Vagina (tissue), 2 donors: ENCODE measurements around the gene TENT5A. TPM values are rescaled to one million over a fixed set of nuclear protein-coding genes. Genes with fewer than 3 reads are reported as not detected.

ENCODE experiments used
- DNase-seq, 2 donors: peaks; one replicate each; pipeline ENCODE4 v3.0.0-alpha.2; 2017; ENCODE audit errors: extremely low spot score in 2 of 2
- H3K27ac ChIP-seq: fragments of 200-600 bp; sonication (generic); one replicate; pipeline ENCODE4 v1.5.1; 2019
- H3K27me3 ChIP-seq: fragments of 200-600 bp; sonication (generic); one replicate; pipeline ENCODE4 v1.5.1; 2019
- H3K36me3 ChIP-seq, 2 donors: fragments of 200-600 bp; sonication (generic); one replicate each; pipeline ENCODE4 v1.5.1; 2017 to 2019
- H3K4me1 ChIP-seq: fragments of 200-600 bp; sonication (generic); one replicate; pipeline ENCODE4 v1.5.1; 2019
- H3K4me3 ChIP-seq, 2 donors: fragments of 200-600 bp; sonication (generic); 1 replicate in 1 of 2; 2 replicates in 1 of 2; pipeline ENCODE4 v1.5.1; 2016 to 2019
- H3K9me3 ChIP-seq: fragments of 200-600 bp; sonication (generic); one replicate; pipeline ENCODE4 v1.5.1; 2019
- POLR2A ChIP-seq, 2 donors: fragments of 450-650 bp; IDR thresholded peaks; one replicate each; pipeline ENCODE4 v1.6.1; 2017; ENCODE audit warnings: antibody characterized with exemption in 2 of 2, mild to moderate bottlenecking in 2 of 2, moderate library complexity in 2 of 2
- POLR2AphosphoS5 ChIP-seq, 2 donors: sonication (generic); formaldehyde crosslinking; IDR thresholded peaks; one replicate each; pipeline ENCODE4 v1.9.0; 2017; ENCODE audit warnings: antibody characterized with exemption in 2 of 2, mild to moderate bottlenecking in 2 of 2, low read depth in 1 of 2; ENCODE audit not compliant: insufficient read depth in 1 of 2
- intact Hi-C: fragments of 100-400 bp; cut with DNase I; formaldehyde crosslinking; loops from one replicate; pipeline ENCODE4 v1.15.1; 2023
- total RNA-seq: library from RNA; depleted of rRNA; stranded (reverse); fragments of >200 nt; gene quantifications from one replicate; pipeline ENCODE4 v1.2.3, GENCODE V29; 2016
- TF ChIP-seq, protein P1 (sequence below), 3 experiments: fragments of 450-650 bp in 2 of 3; fragments of 200-600 bp in 1 of 3; sonication (generic) in 1 of 3; IDR thresholded peaks; one replicate each; pipeline ENCODE4 v1.5.1; 2017 to 2019; ENCODE audit warnings: antibody characterized with exemption in 3 of 3, mild to moderate bottlenecking in 2 of 3, moderate library complexity in 2 of 3

Gene TENT5A
- total RNA-seq: 20.6 TPM

DNA sequence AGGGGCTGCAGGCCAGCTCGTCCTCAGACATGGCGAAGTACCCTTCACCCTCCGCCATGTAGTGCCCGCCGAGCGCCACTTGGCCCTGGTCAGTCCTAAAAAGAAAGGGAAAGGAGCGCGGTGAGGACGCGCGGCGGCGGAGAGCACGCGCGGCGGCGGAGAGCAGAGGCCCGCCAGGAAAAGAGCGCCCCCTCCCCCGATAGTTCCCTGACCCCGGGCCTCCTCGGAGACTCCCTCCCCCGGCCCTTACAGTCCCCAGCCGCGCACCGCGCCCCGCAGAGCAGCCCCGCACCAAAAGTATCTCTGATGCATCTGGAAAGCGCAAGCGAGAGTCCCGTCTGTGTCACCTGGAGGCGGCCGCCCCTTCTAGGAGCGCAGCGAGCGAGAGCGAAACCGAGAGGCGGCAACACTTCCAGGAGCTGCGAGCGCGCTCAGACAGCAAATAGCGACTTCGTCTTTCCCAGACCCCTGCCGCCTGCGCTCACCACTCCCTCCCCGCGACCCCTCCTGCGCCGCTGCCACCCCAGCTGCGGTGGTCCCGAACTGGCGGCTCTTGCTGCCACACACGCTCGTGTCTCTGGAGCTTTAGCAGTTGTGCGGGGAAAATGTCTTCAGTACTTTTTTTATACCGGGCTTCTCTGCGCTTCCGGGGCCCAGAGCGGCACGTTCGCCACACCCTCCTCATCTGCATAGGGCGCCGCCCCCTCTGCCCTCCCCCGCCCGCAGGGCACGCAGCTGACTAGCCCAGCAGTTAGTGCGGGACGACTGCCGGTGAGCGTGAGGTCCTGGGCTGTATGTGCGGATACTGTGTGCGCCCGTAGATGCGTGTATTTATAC, at the start of gene TENT5A:
Gene TENT5A (minus strand): TSS at position 598 of the 837 bp plus-strand sequence. CDS start 540 bp downstream, at position 58.
- TF ChIP-seq POLR2A (IDR thresholded peaks at IDR 0.05): peak; percentile 63 to 89
- TF ChIP-seq POLR2AphosphoS5 (IDR thresholded peaks at IDR 0.05; ENCODE audit: insufficient read depth in 1 of 2, low read depth in 1 of 2): peak; percentile 62 to 95
- TF ChIP-seq, protein P1, sequence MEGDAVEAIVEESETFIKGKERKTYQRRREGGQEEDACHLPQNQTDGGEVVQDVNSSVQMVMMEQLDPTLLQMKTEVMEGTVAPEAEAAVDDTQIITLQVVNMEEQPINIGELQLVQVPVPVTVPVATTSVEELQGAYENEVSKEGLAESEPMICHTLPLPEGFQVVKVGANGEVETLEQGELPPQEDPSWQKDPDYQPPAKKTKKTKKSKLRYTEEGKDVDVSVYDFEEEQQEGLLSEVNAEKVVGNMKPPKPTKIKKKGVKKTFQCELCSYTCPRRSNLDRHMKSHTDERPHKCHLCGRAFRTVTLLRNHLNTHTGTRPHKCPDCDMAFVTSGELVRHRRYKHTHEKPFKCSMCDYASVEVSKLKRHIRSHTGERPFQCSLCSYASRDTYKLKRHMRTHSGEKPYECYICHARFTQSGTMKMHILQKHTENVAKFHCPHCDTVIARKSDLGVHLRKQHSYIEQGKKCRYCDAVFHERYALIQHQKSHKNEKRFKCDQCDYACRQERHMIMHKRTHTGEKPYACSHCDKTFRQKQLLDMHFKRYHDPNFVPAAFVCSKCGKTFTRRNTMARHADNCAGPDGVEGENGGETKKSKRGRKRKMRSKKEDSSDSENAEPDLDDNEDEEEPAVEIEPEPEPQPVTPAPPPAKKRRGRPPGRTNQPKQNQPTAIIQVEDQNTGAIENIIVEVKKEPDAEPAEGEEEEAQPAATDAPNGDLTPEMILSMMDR (IDR thresholded peaks at IDR 0.05): peak in 1 of 3 experiments; percentile 34
- Histone ChIP-seq H3K36me3 (no peaks in the 10 kb centered on the region), H3K27ac (peak within 1 kb of the TSS; percentile 86), H3K9me3 (no peaks in the 10 kb centered on the region), H3K4me1 (peaks cover 25% of the 10 kb centered on the region), H3K4me3 (peak within 1 kb of the TSS; percentile 85 to 87), H3K27me3 (no peaks in the 10 kb centered on the region)
- intact Hi-C loops: loop anchor here (10.0 kb wide), 1 partner anchor 262 kb away; no protein-coding TSS in a partner anchor
- DNase-seq: peak in 1 of 2 donors; percentile 97

GRCh38 chr6:81801489-81801888, 49.0 kb upstream of the TENT5A start:
- H3K9me3 ChIP-seq: no peaks in the 10 kb centered on the region
- no peaks in the 10 kb centered on the region for H3K4me1 ChIP-seq
- DNase-seq: no peak
- H3K4me3 ChIP-seq: no peak overlapping the region
- H3K27ac ChIP-seq: no peak overlapping the region
- no peaks in the 10 kb centered on the region for H3K27me3 ChIP-seq
- TF ChIP-seq, protein P1 (IDR thresholded peaks at IDR 0.05): no peak
- TF ChIP-seq POLR2AphosphoS5 (IDR thresholded peaks at IDR 0.05; ENCODE audit: insufficient read depth in 1 of 2, low read depth in 1 of 2) (no peak), POLR2A (IDR thresholded peaks at IDR 0.05) (no peak)
- H3K36me3 ChIP-seq: no peaks in the 10 kb centered on the region
- intact Hi-C loops: no loop called here

DNA sequence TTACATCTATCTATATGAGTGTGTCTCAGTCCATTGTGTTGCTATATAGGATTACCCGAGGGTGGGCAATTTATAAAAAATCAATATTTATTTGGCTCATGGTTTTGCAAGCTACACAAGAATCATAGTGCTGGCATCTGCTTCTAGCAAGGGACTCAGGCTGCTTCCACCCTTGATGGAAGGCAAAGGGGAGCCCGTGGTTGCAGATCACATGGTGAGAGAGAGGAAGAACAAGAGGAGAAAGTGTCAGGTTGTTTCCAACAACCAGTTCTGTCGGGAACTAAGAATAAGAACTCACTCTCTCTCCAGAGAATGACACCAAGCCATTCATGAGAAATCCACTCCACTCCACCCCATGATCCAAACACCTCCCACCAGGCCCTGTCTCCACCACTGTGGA, 48.2 kb upstream of the TENT5A start:
- DNase-seq: no peak
- Histone ChIP-seq H3K27me3 (no peaks in the 10 kb centered on the region), H3K36me3 (no peaks in the 10 kb centered on the region), H3K27ac (no peak overlapping the region), H3K4me3 (no peak overlapping the region), H3K4me1 (no peaks in the 10 kb centered on the region), H3K9me3 (no peaks in the 10 kb centered on the region)
- TF ChIP-seq, protein P1 (IDR thresholded peaks at IDR 0.05): no peak
- no peak for TF ChIP-seq POLR2AphosphoS5 (IDR thresholded peaks at IDR 0.05; ENCODE audit: insufficient read depth in 1 of 2, low read depth in 1 of 2)
- no peak for TF ChIP-seq POLR2A (IDR thresholded peaks at IDR 0.05)
- intact Hi-C loops: no loop called here

- H3K36me3 ChIP-seq: no peaks in the 10 kb centered on the region
- intact Hi-C loops: no loop called here
- no peaks in the 10 kb centered on the region for H3K9me3 ChIP-seq
- no peak overlapping the region for H3K27ac ChIP-seq
- no peaks in the 10 kb centered on the region for H3K4me1 ChIP-seq
- no peak for TF ChIP-seq POLR2AphosphoS5 (IDR thresholded peaks at IDR 0.05; ENCODE audit: insufficient read depth in 1 of 2, low read depth in 1 of 2)
- no peak for TF ChIP-seq POLR2A (IDR thresholded peaks at IDR 0.05)
- TF ChIP-seq, protein P1 (IDR thresholded peaks at IDR 0.05): no peak
- H3K4me3 ChIP-seq: no peak overlapping the region
- no peak for DNase-seq
- no peaks in the 10 kb centered on the region for H3K27me3 ChIP-seq
Measured at GRCh38 chr6:81799323-81799722, 46.8 kb upstream of the TENT5A start.

DNA sequence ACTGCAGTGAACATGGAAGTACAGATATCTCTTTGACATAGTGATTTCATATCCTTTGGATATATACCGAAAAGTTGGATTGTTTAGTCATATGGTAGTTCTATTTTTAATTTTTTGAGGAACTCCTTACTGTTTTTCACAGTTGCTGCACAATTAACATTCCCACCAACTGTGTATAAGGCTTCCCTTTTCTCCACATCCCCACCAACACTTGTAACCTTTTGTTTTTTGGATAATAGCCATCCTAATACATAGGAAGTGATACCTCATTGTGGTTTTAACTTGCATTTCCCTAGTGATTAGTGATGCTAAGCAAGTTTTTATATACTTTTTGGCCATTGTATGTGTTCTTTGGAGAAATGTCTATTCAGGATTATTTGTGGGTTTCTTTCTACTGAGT, 45.1 kb upstream of the TENT5A start:
- intact Hi-C loops: no loop called here
- TF ChIP-seq POLR2AphosphoS5 (IDR thresholded peaks at IDR 0.05; ENCODE audit: insufficient read depth in 1 of 2, low read depth in 1 of 2): no peak
- TF ChIP-seq, protein P1 (IDR thresholded peaks at IDR 0.05): no peak
- no peak for TF ChIP-seq POLR2A (IDR thresholded peaks at IDR 0.05)

More for the DNA sequence above, 45.1 kb upstream of the TENT5A start:
- H3K27me3 ChIP-seq: no peaks in the 10 kb centered on the region
- no peak for DNase-seq
- no peaks in the 10 kb centered on the region for H3K4me1 ChIP-seq
- H3K9me3 ChIP-seq: no peaks in the 10 kb centered on the region
- no peak overlapping the region for H3K4me3 ChIP-seq
- no peaks in the 10 kb centered on the region for H3K36me3 ChIP-seq
- no peak overlapping the region for H3K27ac ChIP-seq
